HG03097 (cell line): Measurements from ENCODE around the gene SMIM43.

ENCODE experiments used
- ATAC-seq: cut with Tn5 transposase; IDR thresholded peaks from one replicate; pipeline ENCODE4 v1.9.1; 2021; ENCODE audit not compliant: unreplicated experiment, low FRiP score

SMIM43 gene

DNA sequence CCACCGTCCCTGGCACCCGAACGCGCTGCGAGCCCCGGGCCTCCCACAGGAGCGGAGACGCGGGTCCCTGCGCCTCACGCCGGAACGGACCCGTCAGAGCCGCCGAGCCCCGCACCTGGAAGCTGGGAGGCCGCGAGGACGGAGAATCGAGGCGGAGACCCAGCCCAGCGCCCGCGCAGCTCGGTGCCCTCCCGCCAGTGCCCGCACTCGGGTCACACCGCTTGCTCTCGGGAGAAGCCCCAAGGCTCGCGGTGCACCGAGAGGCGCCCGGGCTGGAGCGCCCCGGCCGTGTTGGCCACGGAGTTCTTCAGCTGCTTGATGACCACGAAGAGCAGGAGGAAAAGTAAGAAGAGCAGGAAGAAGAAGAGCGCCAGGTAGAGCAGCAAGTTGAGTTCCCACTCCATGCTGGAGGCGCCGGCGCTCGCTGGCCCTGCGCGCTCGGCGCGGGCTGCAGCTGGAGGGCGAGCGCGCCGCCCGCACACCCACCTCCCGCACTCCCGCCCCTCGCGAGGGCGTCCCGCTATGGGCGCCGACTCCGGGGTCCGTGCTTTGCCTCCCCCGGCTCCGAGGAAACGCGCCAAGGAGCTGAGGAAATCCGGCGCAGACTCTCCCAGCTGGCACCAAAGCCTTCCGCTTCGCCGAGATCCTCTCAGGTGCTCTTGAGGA, at the start of gene SMIM43:
Gene SMIM43, minus strand, starts transcription at position 463 of the 666 bp plus-strand sequence. Its CDS starts 59 bp downstream, at position 404.
- no peak for ATAC-seq

DNA sequence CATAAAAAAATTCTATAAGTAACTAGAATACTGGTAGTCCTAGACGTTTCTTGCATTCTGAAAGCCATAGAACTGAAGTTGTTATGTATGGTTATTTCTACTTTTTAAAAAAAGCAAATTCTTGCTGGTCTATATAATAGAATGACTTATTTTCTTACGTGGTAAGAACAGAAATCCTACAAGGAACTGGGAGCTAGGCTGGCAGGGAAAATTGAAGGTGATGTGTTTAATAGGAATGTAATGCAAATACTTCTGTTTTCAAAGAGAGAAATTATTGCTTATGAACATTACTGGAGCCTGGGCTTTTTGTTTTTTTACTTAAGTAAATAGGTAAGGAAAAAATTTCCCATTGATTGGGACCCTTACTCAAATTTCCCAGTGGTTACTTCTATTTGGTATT, 49.8 kb upstream of the SMIM43 start:
- no peak for ATAC-seq

DNA sequence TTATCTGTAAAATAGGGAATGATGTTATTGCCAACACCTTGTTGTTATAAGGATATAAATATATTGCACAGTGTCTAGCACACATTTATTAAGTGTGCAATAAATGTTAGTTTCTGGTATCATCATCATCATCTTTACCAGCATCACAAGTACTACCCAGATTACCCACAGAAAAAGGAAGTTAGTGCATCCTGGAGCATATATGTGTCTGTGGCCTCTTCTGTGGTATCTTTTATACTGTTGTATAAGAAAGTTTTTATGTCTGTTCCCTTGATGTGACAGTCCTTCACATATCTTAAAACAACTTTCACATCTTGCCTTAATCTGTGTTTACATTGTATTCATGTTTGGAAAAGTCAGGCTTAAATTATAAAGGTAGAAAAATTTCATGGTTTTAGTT, 46.2 kb upstream of the SMIM43 start:
- no peak for ATAC-seq

DNA sequence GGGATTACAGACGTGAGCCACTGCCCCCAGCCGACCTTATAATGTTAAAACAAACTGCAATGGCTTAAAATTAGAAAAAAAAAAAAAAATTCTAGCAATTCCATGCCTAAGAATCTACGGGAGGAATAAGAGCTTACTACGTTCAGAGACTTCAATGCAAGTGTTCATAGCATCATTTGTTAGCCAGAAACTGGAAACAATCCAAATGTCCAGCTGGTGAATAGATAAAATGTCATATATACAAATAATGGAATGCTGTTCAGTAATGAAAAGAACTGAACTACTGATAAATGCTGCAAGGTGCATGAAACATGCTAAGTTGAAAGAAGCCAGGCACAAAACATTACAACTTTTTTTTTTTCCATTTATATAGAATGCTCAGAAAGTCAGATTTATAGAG, 41.4 kb upstream of the SMIM43 start:
- ATAC-seq: no peak

DNA sequence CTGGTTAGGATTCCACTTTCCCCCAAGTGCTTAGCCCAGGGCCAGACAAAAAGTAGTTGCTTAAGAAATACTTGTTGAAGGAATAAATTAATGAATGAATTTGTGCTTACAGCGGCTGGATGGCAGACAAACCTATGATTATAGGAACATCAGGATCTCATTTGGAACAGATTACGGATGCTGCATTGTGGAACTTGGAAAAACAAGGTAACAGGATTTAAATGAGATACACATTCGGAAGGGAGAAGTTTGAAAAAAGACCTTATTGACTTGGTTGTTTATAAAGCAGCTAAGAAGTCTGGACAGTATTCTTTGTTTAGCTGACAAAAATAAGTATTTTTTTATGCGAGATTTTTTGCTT, 36.7 kb upstream of the SMIM43 start:
- no peak for ATAC-seq

DNA sequence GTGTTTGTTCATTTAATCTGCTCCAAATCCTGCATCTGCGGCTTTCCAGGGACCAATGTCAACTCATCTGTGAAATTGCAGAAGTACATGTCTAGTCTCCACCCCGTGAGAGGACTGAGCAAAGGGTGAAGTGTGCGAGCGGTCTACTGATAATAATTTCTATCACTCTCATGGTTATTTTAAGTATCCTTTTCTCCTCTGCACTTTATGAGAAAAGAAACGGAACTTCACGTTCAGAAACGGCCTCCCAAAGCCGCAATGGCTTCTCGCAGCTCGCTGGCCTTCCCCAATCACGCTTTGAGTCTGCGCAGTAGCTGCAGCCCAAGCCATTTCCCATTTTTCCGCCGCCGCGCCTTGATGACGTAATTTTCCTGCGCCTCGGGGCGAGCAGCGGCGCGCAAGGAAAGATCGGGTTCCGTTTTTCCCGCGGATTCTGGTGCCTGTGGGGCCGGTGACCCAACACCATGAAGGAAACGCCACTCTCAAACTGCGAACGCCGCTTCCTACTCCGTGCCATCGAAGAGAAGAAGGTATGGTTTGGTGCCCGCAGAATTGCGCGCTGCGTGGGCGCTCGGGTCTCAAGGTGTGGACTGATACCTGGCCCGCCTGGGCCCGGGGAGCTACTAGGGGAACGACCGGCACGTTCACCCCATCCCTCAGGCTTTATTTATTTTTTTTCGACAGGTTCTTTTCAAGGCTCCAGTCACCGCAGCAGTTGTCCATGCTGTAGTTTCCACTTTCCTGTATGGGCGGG, 36.2 kb upstream of the SMIM43 start, which contains the start of gene EXOSC9:
Gene EXOSC9, plus strand, starts transcription at position 363 of the 754 bp plus-strand sequence. Its CDS starts 102 bp downstream, at position 465.
- peak; percentile 68 for ATAC-seq

DNA sequence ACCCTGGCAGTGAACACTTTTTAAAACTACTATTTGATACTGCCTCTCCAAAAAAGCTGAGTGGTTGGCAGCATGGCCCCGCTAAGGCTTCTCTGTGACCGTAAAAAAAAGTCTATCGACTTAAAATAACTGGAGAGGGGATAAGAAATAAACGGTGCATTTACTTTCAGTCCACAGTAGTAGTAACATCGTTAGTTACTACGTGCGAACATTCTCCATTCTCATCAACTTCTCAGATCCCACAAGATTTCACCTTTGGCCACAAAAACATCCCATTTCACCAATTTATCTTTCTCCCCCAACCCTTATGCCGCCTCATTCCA, 35.6 kb upstream of the SMIM43 start:
- ATAC-seq: peak; percentile 20

DNA sequence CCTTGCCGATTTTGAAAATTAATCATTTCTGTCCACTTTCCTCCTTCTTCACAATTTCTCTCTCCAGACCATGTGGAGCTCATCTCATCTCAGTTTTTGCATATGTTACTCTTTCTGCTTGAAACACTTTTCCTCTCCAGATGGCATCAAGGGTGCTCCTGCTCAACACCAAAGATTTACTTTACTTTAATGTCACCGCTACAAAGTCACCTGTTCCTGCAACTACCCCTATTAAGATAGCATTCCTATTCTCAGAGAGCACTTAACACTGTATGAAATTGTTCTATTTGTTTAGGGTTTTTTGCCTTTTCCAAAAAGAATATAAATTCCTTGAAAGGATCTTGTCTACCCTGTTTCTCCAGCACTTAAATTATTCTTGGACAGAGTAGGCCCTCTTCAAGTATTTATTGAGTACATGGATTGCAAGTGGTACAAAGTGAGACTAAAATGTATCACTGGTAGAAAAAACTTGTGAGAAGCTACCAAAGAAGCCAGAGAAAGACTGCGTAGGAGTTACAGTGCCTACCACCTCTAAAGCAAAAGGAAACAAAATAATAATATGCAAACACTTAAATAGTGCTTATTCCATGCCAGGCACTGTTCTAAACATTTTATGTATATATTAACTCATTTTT, 35.0 kb upstream of the SMIM43 start:
- ATAC-seq: no peak

DNA sequence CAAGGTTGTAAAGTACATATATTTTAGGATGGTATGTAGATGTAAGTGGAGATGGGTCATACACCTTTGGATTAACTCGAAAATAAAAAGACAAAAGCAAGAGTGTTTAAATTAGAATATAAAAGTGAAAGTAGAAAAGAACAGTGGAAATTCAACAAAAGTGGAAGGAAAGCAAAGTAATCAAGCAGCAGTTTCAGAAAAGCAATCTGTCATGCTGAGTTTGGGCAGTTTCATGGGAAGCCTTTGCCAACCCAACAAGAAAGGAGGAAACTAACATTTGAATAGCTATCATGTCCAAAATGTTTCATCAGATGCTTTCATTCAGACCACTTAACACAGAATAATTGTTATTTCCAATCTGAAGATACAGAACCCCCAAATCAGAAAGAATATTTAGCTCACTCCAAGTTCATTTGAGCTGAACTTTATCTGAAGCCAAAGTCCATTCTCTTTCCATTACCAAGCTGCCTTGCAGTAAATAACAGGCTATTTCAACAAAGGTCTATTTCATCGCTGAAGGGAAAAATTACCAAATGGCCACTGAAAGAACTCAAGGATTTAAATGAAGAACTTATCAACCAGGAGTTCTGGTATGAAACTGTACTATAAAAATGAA, 34.4 kb upstream of the SMIM43 start:
- ATAC-seq: no peak

DNA sequence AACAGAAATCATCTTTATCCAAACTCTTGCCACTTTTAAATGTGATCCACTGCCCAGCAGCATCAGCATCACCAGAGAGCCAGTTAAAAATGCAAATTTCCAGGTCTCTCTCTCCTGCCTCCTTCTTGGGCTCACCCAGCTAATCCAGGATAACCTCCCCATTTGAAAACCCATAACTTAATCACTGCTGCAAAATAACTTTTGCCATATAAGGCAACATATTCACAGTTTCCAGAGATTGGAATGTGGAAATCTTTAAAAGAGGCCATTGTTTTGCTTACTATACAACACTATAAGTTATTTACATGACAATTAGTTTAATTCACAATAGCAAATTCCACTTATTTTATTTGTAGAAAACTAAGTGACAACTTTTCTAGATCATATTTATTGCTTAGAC, 31.3 kb upstream of the SMIM43 start:
- no peak for ATAC-seq

DNA sequence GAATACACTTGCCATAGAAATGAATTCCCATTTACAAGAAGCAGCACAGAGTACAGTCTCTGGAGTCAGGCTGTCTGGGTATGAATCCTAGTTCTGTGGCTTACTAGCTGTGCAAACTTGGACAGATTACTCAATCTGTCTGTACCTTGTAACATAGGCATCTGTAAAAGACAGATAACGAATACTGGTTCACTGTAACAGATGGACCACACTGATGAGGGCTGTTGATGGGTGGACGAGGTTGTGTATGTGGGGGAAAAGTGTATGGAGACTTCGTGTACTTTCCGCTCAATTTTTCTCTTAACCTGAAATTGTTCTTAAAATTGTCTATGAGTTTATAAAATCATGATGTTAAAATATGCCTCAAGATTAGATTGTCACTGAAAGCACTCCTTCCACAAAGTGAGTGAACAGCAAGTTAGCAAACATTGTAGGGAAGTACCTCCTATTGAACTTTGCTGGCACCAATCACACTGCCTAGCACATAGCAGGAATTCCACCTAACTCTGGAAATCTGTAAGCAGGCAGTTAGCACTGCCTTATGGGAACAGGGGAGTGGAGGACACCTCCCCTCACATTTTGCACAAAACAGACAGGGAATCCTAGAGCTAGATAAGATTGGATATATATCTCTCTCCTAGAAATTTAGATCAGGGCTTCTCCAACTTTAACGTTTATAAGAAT, 29.7 kb upstream of the SMIM43 start:
- no peak for ATAC-seq

DNA sequence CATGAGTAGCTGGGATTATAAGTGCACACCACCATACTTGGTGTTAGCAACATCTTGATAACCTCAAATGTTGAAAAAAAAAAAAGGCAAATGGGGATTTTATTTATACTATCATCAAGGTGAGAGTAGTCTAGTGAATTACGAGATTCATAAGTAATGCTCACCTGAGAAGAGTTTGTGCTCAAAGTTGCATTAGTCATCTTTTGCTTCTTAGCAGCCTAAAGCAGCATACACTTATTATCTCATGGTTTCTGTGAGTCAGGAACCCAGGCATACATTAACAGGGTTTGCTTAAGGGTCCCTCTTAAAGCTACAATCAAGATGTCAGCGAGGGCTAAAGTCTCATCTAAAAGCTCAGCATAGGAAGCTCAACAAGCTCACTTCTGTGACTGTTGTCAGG, 28.0 kb upstream of the SMIM43 start:
- no peak for ATAC-seq

DNA sequence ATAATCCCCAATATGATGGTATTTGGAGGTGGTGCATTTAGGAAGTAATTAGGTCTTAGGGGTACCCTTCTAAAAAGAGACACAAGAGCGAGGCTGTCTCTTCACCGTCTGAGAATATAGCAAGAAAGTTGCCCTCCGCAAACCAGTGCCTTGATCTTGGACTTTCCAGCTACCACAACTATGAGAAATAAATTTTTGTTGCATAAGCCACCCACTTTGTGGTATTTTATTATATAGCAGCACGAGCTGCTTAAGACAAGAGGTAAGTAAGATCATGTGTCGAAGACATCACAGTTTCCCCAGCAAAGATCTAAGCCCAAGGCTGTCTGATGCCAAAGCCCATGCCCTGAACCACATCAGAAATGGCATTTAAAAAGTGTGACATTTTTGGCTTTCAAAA, 26.5 kb upstream of the SMIM43 start:
- ATAC-seq: no peak

DNA sequence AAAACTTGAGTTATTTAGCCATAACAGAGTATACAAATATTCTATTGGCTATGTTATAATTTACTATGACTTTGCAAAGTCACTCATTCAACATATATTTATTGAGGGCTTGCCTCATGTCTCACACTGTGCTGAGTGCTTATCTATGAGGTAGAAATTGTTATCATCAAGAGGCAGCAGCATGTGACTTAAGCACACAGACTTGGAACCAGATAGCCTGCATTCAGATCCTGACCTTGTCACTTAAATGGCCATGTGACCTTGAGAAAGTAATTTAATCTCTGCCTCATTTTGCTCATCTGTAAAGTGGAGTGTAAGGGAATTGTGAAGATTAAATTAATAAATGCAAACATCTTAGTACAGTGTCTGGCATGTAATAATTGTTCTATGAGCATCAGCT, 26.0 kb upstream of the SMIM43 start:
- no peak for ATAC-seq

DNA sequence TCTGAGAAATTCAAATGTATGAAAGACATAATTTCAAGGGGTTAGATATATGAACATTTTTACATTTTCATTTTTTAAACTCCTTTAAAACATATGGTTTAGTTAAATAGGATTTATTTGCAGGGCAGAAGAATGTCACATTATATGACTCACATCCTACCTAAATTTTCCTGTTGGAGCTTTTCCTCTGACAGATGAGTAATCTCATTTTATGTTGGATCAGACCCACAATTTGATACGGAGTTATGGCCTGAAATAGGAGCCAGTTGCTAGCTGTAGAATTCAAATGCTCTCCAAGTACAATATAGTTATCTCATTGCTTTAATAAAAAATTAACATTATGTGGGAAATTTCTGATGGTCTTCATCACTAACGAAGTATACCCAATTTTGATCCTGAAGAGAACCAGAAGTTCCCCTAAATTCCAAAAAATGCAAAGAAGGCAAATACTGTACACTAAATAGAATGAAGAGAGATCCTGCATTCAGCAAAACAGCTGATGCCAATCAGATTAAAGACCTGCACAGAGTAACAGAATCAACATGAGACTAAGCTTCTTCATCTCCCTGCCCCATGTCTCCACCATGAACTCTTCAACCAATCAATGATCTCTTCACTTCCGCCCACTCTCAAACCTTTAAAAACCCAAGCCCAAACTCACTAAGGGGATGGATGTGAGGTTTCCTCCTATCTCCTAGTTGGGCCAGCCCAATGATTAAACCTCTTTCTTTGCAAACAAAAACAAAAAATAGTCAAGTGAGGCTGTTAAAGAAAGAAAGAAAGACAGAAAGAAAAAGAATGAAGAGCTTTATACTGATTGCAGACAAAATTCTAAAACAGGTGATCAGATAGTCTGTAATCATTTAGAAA, 25.2 kb upstream of the SMIM43 start:
- no peak for ATAC-seq

DNA sequence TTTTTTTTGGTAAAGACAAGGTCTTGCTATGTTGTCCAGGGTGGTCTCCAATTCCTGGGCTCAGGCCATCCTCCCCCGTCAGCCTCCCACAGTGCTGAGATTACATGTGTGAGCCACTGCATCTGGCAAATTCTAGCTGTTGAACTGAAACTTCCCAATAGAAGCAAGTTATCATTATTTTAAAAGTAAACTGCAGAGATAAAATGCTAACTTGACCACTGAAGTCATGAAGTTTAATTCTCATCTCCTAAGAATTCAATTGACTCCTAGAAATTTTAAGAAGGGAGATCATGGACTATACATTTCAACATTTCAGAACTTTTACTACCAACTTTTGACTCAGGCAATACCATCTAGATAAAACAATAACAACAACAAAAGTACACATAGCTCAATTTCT, 24.5 kb upstream of the SMIM43 start:
- no peak for ATAC-seq

DNA sequence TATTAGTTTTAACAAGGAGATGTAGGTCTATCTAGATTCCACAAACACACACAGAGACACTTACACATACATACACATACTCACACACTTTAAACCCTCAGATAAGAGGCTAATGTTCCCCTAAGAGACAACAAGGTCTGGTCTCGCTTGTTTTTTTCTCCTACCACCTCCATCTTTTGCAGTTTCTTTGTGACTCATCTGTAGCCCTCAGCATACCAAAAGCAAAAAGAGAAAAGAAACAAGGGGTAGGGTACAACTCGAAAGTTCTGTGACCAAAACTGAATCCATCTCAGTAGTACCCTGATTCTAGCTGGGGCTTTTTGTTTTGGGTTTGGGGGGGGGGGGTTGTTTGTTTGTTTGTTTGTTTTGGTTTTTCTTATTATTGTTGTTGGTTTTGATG, 23.9 kb upstream of the SMIM43 start:
- peak; percentile 47 for ATAC-seq

DNA sequence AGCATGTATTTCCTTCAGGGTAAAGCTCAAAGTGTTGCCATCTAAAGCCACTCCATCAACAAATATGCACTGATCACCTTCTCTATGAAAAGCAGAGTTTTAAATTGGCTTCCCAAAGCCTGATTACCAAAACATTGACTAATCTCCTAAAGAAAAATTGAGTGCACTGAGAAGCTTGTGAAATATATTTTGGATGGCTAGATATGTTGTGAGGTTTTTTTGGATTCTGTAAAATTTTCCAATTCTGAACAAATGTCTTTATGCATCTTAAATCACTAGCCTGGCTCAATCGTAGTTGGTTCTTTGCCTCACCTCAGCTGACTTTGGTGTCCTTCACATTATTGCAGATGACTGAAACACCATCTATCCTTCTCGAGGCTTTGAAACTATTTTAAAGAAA, 21.3 kb upstream of the SMIM43 start:
- no peak for ATAC-seq

DNA sequence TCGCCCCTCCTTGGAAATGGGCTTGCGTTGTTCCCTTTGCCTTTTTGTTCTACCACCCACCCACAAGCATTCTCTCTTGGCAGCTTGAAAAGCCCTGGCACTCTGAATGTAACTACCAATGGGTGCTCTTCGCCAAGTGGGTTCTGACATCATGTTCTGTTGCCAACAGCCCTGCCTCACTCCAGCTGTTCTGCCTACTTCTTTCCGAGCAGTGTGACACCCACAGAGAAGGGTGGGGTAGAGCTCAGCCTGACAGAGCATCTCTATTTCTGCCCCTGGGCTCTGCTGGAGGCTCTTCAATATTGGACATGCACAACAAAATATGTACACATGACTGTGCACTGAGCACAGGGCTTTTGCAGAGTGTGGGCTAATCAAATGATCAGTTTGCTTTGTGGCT, 20.5 kb upstream of the SMIM43 start:
- ATAC-seq: no peak

DNA sequence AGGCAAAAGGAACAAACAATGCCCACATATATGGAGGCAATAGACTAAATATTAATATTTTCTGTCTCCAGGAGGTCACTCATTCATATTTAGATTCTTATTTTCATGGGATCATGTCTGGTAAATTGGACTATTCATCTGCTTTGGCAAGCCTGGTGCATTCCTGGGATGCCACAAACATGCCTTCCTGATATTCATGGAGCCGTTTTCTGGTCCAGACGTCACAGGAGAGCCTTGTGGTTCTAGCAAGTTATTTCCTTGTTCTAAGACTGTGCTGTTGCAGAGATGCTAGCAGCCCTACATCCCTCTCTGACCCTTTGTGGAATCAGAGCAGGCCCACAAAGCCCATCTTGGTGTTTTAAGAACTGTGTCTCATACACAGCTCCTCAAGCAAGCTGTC, 20.0 kb upstream of the SMIM43 start:
- no peak for ATAC-seq
